ENCODE data around the gene INTS7. TPM values are rescaled to one million over a fixed set of nuclear protein-coding genes. Genes with fewer than 3 reads are reported as not detected.

The INTS7 gene
- total and polyA plus RNA-seq, 7 donors, result 4.4 to 13.2 (median 6.5) TPM

DNA sequence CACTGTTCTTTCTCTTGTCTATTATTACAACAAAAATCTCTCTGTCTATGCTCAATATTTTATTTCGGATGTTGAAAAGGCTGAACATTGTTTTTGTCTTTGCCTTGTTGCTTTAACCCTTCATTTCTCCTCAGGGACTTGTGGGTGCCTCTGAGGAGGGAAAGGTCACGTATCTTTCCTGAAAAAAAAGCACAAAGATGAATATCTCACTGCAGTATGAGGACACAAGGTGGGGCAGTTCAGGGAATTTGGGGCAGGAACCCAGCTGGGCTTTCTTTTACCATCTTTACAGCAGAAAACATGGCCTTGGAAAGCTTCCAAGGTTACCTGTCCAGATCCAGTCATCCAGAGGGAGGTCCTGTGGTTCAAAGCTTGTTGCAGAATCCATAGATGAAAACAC, 105.7 kb downstream of the INTS7 start:
- no peak for DNase-seq
- H3K27me3 ChIP-seq, result no peaks in the 10 kb centered on the region
- no peaks in the 10 kb centered on the region for H3K9me3 ChIP-seq
- no peak overlapping the region for H3K27ac ChIP-seq
- H3K36me3 ChIP-seq, result no peaks in the 10 kb centered on the region
- intact Hi-C loops (cut with DNase I), result no loop called here
- TF ChIP-seq POLR2AphosphoS5 (IDR thresholded peaks at IDR 0.05), result no peak
- TF ChIP-seq, protein P1, sequence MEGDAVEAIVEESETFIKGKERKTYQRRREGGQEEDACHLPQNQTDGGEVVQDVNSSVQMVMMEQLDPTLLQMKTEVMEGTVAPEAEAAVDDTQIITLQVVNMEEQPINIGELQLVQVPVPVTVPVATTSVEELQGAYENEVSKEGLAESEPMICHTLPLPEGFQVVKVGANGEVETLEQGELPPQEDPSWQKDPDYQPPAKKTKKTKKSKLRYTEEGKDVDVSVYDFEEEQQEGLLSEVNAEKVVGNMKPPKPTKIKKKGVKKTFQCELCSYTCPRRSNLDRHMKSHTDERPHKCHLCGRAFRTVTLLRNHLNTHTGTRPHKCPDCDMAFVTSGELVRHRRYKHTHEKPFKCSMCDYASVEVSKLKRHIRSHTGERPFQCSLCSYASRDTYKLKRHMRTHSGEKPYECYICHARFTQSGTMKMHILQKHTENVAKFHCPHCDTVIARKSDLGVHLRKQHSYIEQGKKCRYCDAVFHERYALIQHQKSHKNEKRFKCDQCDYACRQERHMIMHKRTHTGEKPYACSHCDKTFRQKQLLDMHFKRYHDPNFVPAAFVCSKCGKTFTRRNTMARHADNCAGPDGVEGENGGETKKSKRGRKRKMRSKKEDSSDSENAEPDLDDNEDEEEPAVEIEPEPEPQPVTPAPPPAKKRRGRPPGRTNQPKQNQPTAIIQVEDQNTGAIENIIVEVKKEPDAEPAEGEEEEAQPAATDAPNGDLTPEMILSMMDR (IDR thresholded peaks at IDR 0.05), result no peak
- TF ChIP-seq EP300 (IDR thresholded peaks at IDR 0.05), result no peak
- TF ChIP-seq POLR2A (IDR thresholded peaks at IDR 0.05), result no peak
- no peaks in the 10 kb centered on the region for H3K4me1 ChIP-seq
- 71 to 86% methylated on average over 2 of the region's 2 CpGs for WGBS, 2 donors
- no peak overlapping the region for H3K4me3 ChIP-seq

DNA sequence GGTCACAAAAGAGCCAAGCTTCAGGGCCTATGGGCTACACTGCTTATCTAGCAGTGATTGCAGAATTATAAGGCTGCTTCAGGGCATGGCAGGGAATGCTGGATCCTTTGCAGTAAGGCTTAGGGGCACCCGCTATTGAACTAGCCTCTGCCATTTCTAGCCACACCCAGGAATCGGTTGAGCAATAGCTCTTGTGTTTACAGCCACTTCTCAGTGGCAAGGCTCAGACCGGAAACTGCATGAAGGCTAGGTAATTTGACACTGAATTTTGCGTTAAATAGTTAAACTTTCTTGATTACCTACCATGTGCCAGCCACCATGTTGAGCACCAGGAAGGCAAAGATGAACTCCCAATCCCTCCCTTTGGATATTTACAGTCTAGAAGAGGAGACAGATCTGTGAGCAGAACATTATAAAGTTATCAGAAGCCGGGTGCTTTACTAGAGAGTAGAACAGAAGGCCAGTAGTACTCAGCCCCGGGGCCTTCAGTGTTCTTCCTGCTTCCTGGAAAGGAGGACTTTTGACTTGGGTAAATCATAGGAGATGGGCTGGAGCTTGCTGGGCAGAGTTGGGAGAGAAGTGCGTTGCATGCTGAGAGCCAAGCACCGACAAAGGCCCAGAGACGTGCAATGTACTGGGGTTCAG, 106.2 kb downstream of the INTS7 start:
- Histone ChIP-seq H3K36me3 (no peaks in the 10 kb centered on the region), H3K4me1 (no peaks in the 10 kb centered on the region), H3K27ac (no peak overlapping the region), H3K9me3 (no peaks in the 10 kb centered on the region), H3K27me3 (no peaks in the 10 kb centered on the region), H3K4me3 (no peak overlapping the region)
- 14 to 64% methylated on average over 9 of the region's 9 CpGs for WGBS, 2 donors
- DNase-seq, result no peak
- intact Hi-C loops (cut with DNase I), result no loop called here
- TF ChIP-seq EP300 (IDR thresholded peaks at IDR 0.05) (no peak), POLR2AphosphoS5 (IDR thresholded peaks at IDR 0.05) (no peak), POLR2A (IDR thresholded peaks at IDR 0.05) (no peak)
- TF ChIP-seq, protein P1 (IDR thresholded peaks at IDR 0.05), result no peak

DNA sequence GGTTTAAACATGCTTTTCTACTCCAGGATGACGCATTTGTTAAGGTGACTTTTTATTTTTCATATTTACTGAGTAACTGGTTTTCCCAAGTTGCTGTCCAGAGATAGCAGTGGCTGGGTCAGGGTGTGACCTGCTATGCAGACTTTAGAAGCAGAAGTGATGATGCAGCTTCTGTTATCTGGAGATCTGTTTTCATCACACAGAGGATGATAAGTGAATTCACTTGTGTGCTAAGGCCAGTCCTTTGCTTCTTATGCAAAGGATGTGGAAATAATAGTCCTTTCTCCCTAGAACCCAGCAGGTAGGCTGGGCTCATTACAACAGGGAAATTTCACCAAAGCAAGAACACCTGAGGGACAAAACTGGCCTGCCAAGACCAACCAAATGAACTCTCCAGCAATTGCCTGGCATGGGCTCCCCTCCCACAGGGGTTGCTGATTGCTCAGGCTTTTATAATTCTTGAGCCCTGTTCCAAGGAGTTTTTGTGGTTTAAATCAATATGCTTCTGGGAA, 107.0 kb downstream of the INTS7 start:
- H3K27ac ChIP-seq, result no peak overlapping the region
- no peaks in the 10 kb centered on the region for H3K27me3 ChIP-seq
- DNase-seq, result no peak
- H3K4me3 ChIP-seq, result no peak overlapping the region
- 18 to 75% methylated on average over 1 of the region's 1 CpG for WGBS, 2 donors
- intact Hi-C loops (cut with DNase I), result no loop called here
- no peaks in the 10 kb centered on the region for H3K36me3 ChIP-seq
- H3K9me3 ChIP-seq, result no peaks in the 10 kb centered on the region
- TF ChIP-seq, protein P1 (IDR thresholded peaks at IDR 0.05), result no peak
- no peak for TF ChIP-seq EP300 (IDR thresholded peaks at IDR 0.05)
- TF ChIP-seq POLR2AphosphoS5 (IDR thresholded peaks at IDR 0.05), result no peak
- no peak for TF ChIP-seq POLR2A (IDR thresholded peaks at IDR 0.05)
- no peaks in the 10 kb centered on the region for H3K4me1 ChIP-seq

- WGBS, 2 donors, result 11 to 56% methylated on average over 7 of the region's 7 CpGs
- Histone ChIP-seq H3K27me3 (no peaks in the 10 kb centered on the region), H3K4me1 (peaks cover 0 to 4% (median 0%) of the 10 kb centered on the region in 4 donors), H3K36me3 (no peaks in the 10 kb centered on the region), H3K4me3 (no peak overlapping the region), H3K27ac (no peak overlapping the region), H3K9me3 (no peaks in the 10 kb centered on the region)
- intact Hi-C loops (cut with DNase I), result no loop called here
- no peak for TF ChIP-seq POLR2AphosphoS5 (IDR thresholded peaks at IDR 0.05)
- TF ChIP-seq EP300 (IDR thresholded peaks at IDR 0.05), result no peak
- TF ChIP-seq, protein P1 (IDR thresholded peaks at IDR 0.05), result no peak
- no peak for TF ChIP-seq POLR2A (IDR thresholded peaks at IDR 0.05)
- DNase-seq, result no peak
Observed at GRCh38 chr1:211925016-211925415, 110.3 kb downstream of the INTS7 start.

GRCh38 chr1:211924256-211924655, 111.1 kb downstream of the INTS7 start:
- Histone ChIP-seq H3K4me3 (no peak overlapping the region), H3K9me3 (no peaks in the 10 kb centered on the region), H3K27ac (no peak overlapping the region), H3K27me3 (no peaks in the 10 kb centered on the region), H3K36me3 (no peaks in the 10 kb centered on the region), H3K4me1 (peaks cover 0 to 7% (median 0%) of the 10 kb centered on the region in 4 donors)
- no peak for TF ChIP-seq POLR2A (IDR thresholded peaks at IDR 0.05)
- no peak for TF ChIP-seq POLR2AphosphoS5 (IDR thresholded peaks at IDR 0.05)
- TF ChIP-seq, protein P1 (IDR thresholded peaks at IDR 0.05), result no peak
- no peak for TF ChIP-seq EP300 (IDR thresholded peaks at IDR 0.05)
- 92% methylated on average over 10 of the region's 10 CpGs for WGBS, 2 donors
- no peak for DNase-seq
- intact Hi-C loops (cut with DNase I), result no loop called here

Measured in sigmoid colon (tissue), 7 donors.